ENCODE results near the gene P2RY10.
"Not testable (repeated sequence)": the region's sequence is repeated elsewhere in the genome, so short reads cannot be mapped to it uniquely, and the experiment has no call there.

The P2RY10 gene

DNA sequence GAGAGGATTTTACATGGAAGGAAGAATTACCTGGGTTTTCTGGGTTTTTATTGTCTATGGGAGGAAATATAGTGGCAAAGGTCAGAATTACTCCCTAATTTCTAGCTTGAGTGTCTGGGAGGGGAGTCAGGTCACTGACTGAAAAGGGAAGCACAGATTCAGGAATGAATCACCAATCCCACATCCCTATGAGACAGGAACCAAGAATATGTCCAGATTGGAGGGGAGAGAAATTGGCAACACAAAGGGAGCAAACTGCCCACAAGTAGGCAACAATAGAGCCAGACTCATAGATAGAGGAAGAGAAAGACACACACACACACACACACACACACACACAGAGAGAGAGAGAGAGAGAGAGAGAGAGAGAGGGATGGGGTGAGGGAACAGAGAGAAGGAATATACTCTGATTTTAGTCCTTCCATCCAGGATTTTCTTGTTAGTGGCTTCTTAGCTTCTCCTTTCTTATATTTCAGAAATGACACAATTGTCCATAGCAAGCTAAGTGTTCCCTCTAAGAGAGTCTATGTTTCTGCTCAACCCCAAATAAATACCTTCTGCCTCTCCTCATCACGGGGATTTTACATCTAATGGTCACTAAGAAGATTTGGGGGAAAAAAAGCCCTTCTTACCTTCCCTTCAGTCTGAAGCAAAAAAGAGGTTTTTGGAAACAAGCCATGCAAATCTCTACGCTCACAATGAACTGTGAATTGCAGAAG is 12.0 kb downstream of the P2RY10 start:
- no peaks in the 10 kb centered on the region for H3K4me1 ChIP-seq (ENCODE audit: control insufficient read depth, insufficient read depth, low read length)
- no peak overlapping the region for H3K4me3 ChIP-seq (ENCODE audit: insufficient read depth, low read depth, low read length)
- no peaks in the 10 kb centered on the region for H3K36me3 ChIP-seq (ENCODE audit: control insufficient read depth, insufficient read depth, low read length)
- WGBS, 2 experiments: 60 to 83% methylated on average over 1 to 2 of the region's 2 CpGs
- H3K27ac ChIP-seq (ENCODE audit: insufficient read depth, low read depth, low read length, poor library complexity, severe bottlenecking): no peak overlapping the region
- no peaks in the 10 kb centered on the region for H3K27me3 ChIP-seq (ENCODE audit: control insufficient read depth, insufficient read depth, low read length, poor library complexity, severe bottlenecking)
- H3K9me3 ChIP-seq (ENCODE audit: control insufficient read depth, low read length): no peaks in the 10 kb centered on the region

DNA sequence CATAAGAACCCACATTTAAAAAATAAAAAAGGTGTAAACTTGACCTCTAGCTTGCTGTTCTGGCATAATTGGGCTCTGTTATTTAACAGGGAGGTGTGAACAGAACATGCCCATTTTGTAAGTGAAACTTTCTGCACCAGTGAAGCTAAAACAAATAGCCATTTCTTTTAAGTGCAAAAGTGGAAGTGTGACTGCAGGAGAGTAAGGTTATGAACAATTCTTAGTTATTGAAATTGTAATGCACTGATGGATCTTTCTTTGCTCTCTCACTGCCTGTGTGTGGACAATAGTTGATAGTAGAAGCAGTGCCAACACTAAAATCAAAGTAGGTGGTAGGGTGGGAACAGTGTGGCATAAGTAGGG is 12.6 kb downstream of the P2RY10 start:
- Histone ChIP-seq H3K27me3 (ENCODE audit: control insufficient read depth, insufficient read depth, low read length, poor library complexity, severe bottlenecking) (no peaks in the 10 kb centered on the region), H3K4me1 (ENCODE audit: control insufficient read depth, insufficient read depth, low read length) (no peaks in the 10 kb centered on the region), H3K4me3 (ENCODE audit: insufficient read depth, low read depth, low read length) (no peak overlapping the region), H3K9me3 (ENCODE audit: control insufficient read depth, low read length) (no peaks in the 10 kb centered on the region), H3K27ac (ENCODE audit: insufficient read depth, low read depth, low read length, poor library complexity, severe bottlenecking) (no peak overlapping the region), H3K36me3 (ENCODE audit: control insufficient read depth, insufficient read depth, low read length) (no peaks in the 10 kb centered on the region)

DNA sequence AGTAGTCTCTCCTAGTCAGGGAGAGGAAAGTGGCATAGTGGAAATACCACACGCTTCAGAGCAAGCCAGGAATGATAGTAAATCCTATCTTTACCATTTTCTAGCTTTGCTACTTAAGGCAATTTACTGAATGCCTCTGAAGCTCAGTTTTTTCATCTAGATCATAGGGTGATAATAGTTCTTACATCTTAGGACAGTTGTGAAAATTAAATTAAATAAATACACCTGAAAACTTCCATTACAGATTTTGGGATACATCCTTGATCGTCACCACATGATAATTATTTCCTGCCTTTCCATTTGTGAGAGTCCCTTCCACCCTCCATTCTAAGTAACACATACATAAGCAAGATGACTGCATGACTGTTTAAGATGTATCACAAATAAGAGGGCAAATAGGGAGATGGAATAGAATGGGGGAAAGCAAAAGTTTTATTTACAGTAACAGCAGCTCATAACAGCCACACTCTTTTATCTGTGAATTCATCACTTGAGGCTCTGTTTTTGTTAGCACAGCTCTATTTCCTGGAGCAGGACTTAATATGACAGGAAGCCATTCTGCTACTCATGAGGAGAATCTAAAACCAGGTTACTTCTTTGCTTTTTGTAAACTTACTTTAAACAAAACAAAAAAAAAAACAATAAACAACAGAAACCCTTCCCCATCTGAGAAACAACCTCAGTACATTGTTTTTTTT is 13.4 kb downstream of the P2RY10 start:
- H3K27ac ChIP-seq (ENCODE audit: insufficient read depth, low read depth, low read length, poor library complexity, severe bottlenecking): no peak overlapping the region
- H3K9me3 ChIP-seq (ENCODE audit: control insufficient read depth, low read length): no peaks in the 10 kb centered on the region
- H3K36me3 ChIP-seq (ENCODE audit: control insufficient read depth, insufficient read depth, low read length): no peaks in the 10 kb centered on the region
- H3K4me3 ChIP-seq (ENCODE audit: insufficient read depth, low read depth, low read length): no peak overlapping the region
- WGBS, 2 experiments: 94% methylated on average over 2 of the region's 2 CpGs; no CpG with 5 or more reads in 1 of the 2 experiments
- H3K27me3 ChIP-seq (ENCODE audit: control insufficient read depth, insufficient read depth, low read length, poor library complexity, severe bottlenecking): no peaks in the 10 kb centered on the region
- H3K4me1 ChIP-seq (ENCODE audit: control insufficient read depth, insufficient read depth, low read length): no peaks in the 10 kb centered on the region

DNA sequence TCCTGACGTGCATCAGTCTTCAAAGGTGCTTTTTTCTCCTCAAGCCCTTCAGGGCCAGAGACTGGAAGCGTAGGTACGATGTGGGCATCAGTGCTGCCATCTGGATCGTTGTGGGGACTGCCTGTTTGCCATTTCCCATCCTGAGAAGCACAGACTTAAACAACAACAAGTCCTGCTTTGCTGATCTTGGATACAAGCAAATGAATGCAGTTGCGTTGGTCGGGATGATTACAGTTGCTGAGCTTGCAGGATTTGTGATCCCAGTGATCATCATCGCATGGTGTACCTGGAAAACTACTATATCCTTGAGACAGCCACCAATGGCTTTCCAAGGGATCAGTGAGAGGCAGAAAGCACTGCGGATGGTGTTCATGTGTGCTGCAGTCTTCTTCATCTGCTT is 15.7 kb downstream of the P2RY10 start:
- no peak overlapping the region for H3K27ac ChIP-seq (ENCODE audit: insufficient read depth, low read depth, low read length, poor library complexity, severe bottlenecking)
- 95 to 96% methylated on average over 8 of the region's 8 CpGs for WGBS, 2 experiments
- H3K4me3 ChIP-seq (ENCODE audit: insufficient read depth, low read depth, low read length): no peak overlapping the region
- H3K9me3 ChIP-seq (ENCODE audit: control insufficient read depth, low read length): no peaks in the 10 kb centered on the region
- H3K36me3 ChIP-seq (ENCODE audit: control insufficient read depth, insufficient read depth, low read length): no peaks in the 10 kb centered on the region
- no peaks in the 10 kb centered on the region for H3K27me3 ChIP-seq (ENCODE audit: control insufficient read depth, insufficient read depth, low read length, poor library complexity, severe bottlenecking)
- H3K4me1 ChIP-seq (ENCODE audit: control insufficient read depth, insufficient read depth, low read length): no peaks in the 10 kb centered on the region

DNA sequence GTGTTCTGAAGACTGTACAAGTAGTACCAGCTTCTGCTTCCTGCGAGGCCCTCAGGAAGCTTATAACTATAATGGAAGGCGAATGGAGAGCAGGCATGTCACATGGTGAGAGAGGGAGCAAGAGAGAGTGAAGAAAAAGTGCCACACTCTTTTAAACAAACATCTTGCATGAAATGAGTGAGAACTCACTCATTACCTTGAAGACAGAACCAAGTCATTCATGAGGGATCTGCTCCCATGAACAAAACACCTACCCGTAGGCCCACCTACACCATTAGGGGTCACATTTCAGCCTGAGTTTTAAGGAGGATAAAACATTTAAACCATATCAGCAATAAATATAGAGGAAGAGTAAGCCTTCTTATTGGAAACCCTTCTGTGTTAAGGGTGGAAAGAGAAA is 19.4 kb downstream of the P2RY10 start:
- no peaks in the 10 kb centered on the region for H3K27me3 ChIP-seq (ENCODE audit: control insufficient read depth, insufficient read depth, low read length, poor library complexity, severe bottlenecking)
- no peak overlapping the region for H3K4me3 ChIP-seq (ENCODE audit: insufficient read depth, low read depth, low read length)
- 94% methylated on average over 2 of the region's 3 CpGs; no CpG with 5 or more reads in 1 of the 2 experiments for WGBS, 2 experiments
- H3K4me1 ChIP-seq (ENCODE audit: control insufficient read depth, insufficient read depth, low read length): no peaks in the 10 kb centered on the region
- H3K9me3 ChIP-seq (ENCODE audit: control insufficient read depth, low read length): no peaks in the 10 kb centered on the region
- H3K27ac ChIP-seq (ENCODE audit: insufficient read depth, low read depth, low read length, poor library complexity, severe bottlenecking): no peak overlapping the region
- no peaks in the 10 kb centered on the region for H3K36me3 ChIP-seq (ENCODE audit: control insufficient read depth, insufficient read depth, low read length)

DNA sequence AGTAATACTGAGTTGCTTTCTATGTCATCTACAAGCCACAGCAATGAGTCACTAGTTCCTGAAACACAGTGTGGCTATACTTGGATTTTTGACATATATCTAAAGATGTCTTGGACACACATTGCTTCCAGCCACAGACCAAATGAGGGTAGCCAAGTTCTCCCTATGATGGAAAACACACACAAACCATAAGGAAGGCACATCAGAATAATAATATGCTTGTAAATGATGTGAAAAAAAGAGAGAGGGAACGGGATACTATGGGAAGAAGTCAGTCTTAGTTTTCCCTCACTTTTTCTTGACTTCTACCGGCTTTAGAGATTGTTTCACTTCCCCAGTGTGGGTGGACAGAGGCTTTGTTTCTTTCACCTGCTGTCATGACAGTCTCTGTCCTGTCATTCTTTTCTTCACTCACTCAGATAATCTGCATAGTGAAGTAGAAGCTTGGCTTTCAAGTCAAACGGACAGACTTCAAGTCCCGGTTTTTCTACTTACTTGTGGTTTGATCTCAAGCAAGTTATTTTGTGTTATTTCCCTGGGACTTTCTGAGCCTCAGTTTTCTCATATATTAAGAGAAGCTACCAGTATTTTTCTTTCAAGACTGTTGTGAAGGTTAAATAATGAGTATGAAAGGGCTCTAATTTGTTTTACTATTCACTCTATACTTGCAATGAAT is 34.7 kb downstream of the P2RY10 start:
- H3K9me3 ChIP-seq (ENCODE audit: control insufficient read depth, low read length): no peaks in the 10 kb centered on the region
- H3K27me3 ChIP-seq (ENCODE audit: control insufficient read depth, insufficient read depth, low read length, poor library complexity, severe bottlenecking): no peaks in the 10 kb centered on the region
- no peaks in the 10 kb centered on the region for H3K4me1 ChIP-seq (ENCODE audit: control insufficient read depth, insufficient read depth, low read length)
- no peak overlapping the region for H3K4me3 ChIP-seq (ENCODE audit: insufficient read depth, low read depth, low read length)
- WGBS, 2 experiments: 78% methylated on average over 4 of the region's 4 CpGs; no CpG with 5 or more reads in 1 of the 2 experiments
- no peaks in the 10 kb centered on the region for H3K36me3 ChIP-seq (ENCODE audit: control insufficient read depth, insufficient read depth, low read length)
- H3K27ac ChIP-seq (ENCODE audit: insufficient read depth, low read depth, low read length, poor library complexity, severe bottlenecking): no peak overlapping the region

DNA sequence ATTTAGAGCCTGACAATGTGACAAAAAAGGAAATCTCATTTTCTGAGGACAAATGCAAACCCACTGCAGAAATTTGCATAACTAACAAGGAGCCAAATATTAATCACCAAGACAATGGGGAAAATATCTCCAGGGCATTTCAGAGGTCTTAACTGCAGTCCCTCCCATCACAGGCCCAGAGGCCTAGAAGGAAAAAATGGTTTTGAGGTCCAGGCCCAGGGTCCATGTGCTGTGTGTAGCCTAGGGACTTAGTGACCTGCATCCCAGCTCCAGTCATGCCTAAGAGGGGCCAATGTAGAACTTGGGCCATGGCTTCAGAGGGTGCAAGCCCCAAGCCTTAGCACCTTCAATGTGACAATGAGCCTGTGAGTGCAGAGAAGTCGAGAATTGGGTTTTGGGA is 44.2 kb downstream of the P2RY10 start:
- WGBS, 2 experiments: 75 to 90% methylated on average over 1 of the region's 1 CpG
- Histone ChIP-seq H3K27ac (ENCODE audit: insufficient read depth, low read depth, low read length, poor library complexity, severe bottlenecking) (no peak overlapping the region), H3K9me3 (ENCODE audit: control insufficient read depth, low read length) (no peaks in the 10 kb centered on the region), H3K4me3 (ENCODE audit: insufficient read depth, low read depth, low read length) (no peak overlapping the region), H3K36me3 (ENCODE audit: control insufficient read depth, insufficient read depth, low read length) (no peaks in the 10 kb centered on the region), H3K4me1 (ENCODE audit: control insufficient read depth, insufficient read depth, low read length) (no peaks in the 10 kb centered on the region), H3K27me3 (ENCODE audit: control insufficient read depth, insufficient read depth, low read length, poor library complexity, severe bottlenecking) (no peaks in the 10 kb centered on the region)

DNA sequence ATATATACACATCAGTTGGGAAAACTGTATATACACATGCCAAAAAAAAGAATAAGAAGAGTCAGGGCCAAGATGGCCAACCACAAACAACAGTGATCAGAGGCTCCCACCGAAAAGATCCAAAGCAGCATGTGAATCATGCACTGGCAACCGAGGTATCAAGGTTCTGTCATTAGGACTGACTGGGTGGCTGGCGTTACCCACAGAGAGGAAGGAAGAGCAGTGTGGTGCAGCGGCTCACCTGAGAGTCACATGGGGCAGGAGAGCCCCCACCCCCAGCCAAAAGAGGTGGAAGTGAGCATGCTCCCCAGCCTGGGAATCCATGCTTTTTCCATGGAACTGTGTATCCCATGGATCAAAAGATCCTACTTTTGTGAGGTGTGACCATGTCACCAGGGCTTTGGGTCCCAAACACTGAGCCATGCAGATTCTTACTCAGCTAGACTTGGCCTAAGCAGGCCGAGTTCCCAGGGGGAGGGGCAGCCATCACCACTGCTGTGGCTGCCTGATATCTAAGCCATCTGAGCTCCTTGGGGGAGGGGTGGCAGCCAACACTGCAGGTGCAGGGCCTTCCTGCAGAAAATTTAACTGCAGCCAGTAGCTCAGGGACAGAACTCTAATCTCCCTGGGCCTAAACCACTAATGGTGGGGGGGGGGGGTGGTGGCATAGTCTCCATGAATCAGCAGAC is 52.8 kb downstream of the P2RY10 start:
- Histone ChIP-seq H3K4me3 (ENCODE audit: insufficient read depth, low read depth, low read length) (no peak overlapping the region), H3K27me3 (ENCODE audit: control insufficient read depth, insufficient read depth, low read length, poor library complexity, severe bottlenecking) (no peaks in the 10 kb centered on the region), H3K27ac (ENCODE audit: insufficient read depth, low read depth, low read length, poor library complexity, severe bottlenecking) (no peak overlapping the region), H3K9me3 (ENCODE audit: control insufficient read depth, low read length) (no peaks in the 10 kb centered on the region), H3K36me3 (ENCODE audit: control insufficient read depth, insufficient read depth, low read length) (no peaks in the 10 kb centered on the region), H3K4me1 (ENCODE audit: control insufficient read depth, insufficient read depth, low read length) (no peaks in the 10 kb centered on the region)
- 91% methylated on average over 5 of the region's 5 CpGs for WGBS, 2 experiments

DNA sequence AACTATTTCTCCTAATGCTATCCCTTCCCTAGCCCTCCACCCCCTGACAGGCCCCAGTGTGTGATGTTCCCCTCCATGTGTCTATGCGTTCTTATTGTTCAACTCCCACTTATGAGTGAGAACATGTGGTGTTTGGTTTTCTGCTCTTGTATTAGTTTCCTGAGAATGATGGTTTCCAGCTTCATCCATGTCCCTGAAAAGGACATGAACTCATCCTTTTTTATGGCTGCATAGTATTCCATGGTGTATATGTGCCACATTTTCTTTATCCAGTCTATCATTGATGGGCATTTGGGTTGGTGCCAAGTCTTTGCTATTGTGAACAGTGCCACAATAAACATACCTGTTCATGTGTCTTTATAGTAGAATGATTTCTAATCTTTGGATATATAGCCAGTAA is 62.3 kb downstream of the P2RY10 start:
- H3K27ac ChIP-seq (ENCODE audit: insufficient read depth, low read depth, low read length, poor library complexity, severe bottlenecking); H3K9me3 ChIP-seq (ENCODE audit: control insufficient read depth, low read length); H3K27me3 ChIP-seq (ENCODE audit: control insufficient read depth, insufficient read depth, low read length, poor library complexity, severe bottlenecking); H3K4me3 ChIP-seq (ENCODE audit: insufficient read depth, low read depth, low read length); H3K4me1 ChIP-seq (ENCODE audit: control insufficient read depth, insufficient read depth, low read length); H3K36me3 ChIP-seq (ENCODE audit: control insufficient read depth, insufficient read depth, low read length): not testable (repeated sequence)
- WGBS, 2 experiments: 100% methylated on average over 1 of the region's 1 CpG; no CpG with 5 or more reads in 1 of the 2 experiments
